ENCODE data around the gene CCDC85B. TPM values are rescaled to one million over a fixed set of nuclear protein-coding genes. Genes with fewer than 3 reads are reported as not detected.

Gene CCDC85B
- total and polyA plus RNA-seq, 2 of the 13 experiments (the other 11 are each of a cell fraction or from before 2014, with no cell fraction given): 8.2 to 19.5 TPM

GRCh38 chr11:65857853-65858680 is 32.4 kb upstream of the CCDC85B start, which contains the start of gene CFL1 (continued):
- TF ChIP-seq ZNF142 (CRISPR knock-in tag; IDR thresholded peaks at IDR 0.05) (no peak), YY1 (IDR thresholded peaks at IDR 0.05; ENCODE audit: insufficient read depth, insufficient replicate concordance, low read depth, low read length) (peak; percentile 69), ZMYM4 (CRISPR knock-in tag; IDR thresholded peaks at IDR 0.05) (peak; percentile 59; the same call in 1 of the 2 replicates), ZBTB20 (CRISPR knock-in tag; IDR thresholded peaks at IDR 0.05; ENCODE audit: borderline replicate concordance, low read depth) (no peak; the same call in 1 of the 2 replicates), ZNF772 (CRISPR knock-in tag; IDR thresholded peaks at IDR 0.05) (peak; percentile 83), UBTF (CRISPR knock-in tag; IDR thresholded peaks at IDR 0.05) (no peak; the same call in 1 of the 2 replicates), ZNF441 (CRISPR knock-in tag; IDR thresholded peaks at IDR 0.05; ENCODE audit: borderline replicate concordance) (peak; percentile 30; the same call in 1 of the 2 replicates), SP2 (CRISPR knock-in tag; IDR thresholded peaks at IDR 0.05) (peak; percentile 77), ZMYM2 (CRISPR knock-in tag; IDR thresholded peaks at IDR 0.05) (no peak), SRSF9 (IDR thresholded peaks at IDR 0.05; ENCODE audit: borderline replicate concordance, insufficient read depth, low read depth, low read length, poor library complexity, severe bottlenecking) (no peak), KLF11 (CRISPR knock-in tag; IDR thresholded peaks at IDR 0.05) (peak; percentile 93; the same call in 1 of the 2 replicates), ZNF691 (CRISPR knock-in tag; IDR thresholded peaks at IDR 0.05; ENCODE audit: borderline replicate concordance, low read depth) (peak; percentile 87; the same call in 1 of the 2 replicates), RCOR2 (CRISPR knock-in tag; IDR thresholded peaks at IDR 0.05) (no peak), SIX1 (CRISPR knock-in tag; IDR thresholded peaks at IDR 0.05; ENCODE audit: borderline replicate concordance) (no peak), NCOA2 (CRISPR knock-in tag; IDR thresholded peaks at IDR 0.05) (peak; percentile 26; the same call in 1 of the 2 replicates), IRF9 (CRISPR knock-in tag; IDR thresholded peaks at IDR 0.05; ENCODE audit: borderline replicate concordance) (peak; percentile 31; the same call in 1 of the 2 replicates), XBP1 (CRISPR knock-in tag; IDR thresholded peaks at IDR 0.05) (no peak; the same call in 1 of the 2 replicates)

Measured in HepG2 (cell line).